Liver (tissue), 9 donors: ENCODE data around the gene STK38L. TPM values are rescaled to one million over a fixed set of nuclear protein-coding genes. Genes with fewer than 3 reads are reported as not detected.

Source experiments
- DNase-seq: peaks from one replicate; pipeline ENCODE4 v3.0.0-alpha.2; 2017; ENCODE audit warnings: low spot score
- H3K27ac ChIP-seq, 2 donors: one replicate each; pipeline ENCODE4 v1.7.0; 2013; ENCODE audit warnings: inconsistent platforms in 2 of 2, low read length in 2 of 2, control low read depth in 1 of 2, low read depth in 1 of 2, mild to moderate bottlenecking in 1 of 2
- H3K27me3 ChIP-seq, 4 donors: one replicate each; pipeline versions ENCODE4 v1.6.1 to v1.7.0; 2013; ENCODE audit warnings: low read length in 3 of 4, inconsistent platforms in 1 of 4, mild to moderate bottlenecking in 1 of 4, moderate library complexity in 1 of 4; ENCODE audit not compliant: control insufficient read depth in 4 of 4, insufficient read depth in 4 of 4
- H3K36me3 ChIP-seq, 4 donors: one replicate each; pipeline versions ENCODE4 v1.6.1 to v1.7.0; 2013; ENCODE audit warnings: low read length in 3 of 4, mild to moderate bottlenecking in 3 of 4, low read depth in 1 of 4, moderate library complexity in 1 of 4; ENCODE audit not compliant: control insufficient read depth in 4 of 4, insufficient read depth in 3 of 4
- H3K4me1 ChIP-seq, 4 donors: one replicate each; pipeline versions ENCODE4 v1.6.1 to v1.7.0; 2013; ENCODE audit warnings: low read length in 3 of 4, mild to moderate bottlenecking in 3 of 4, moderate library complexity in 1 of 4; ENCODE audit not compliant: control insufficient read depth in 4 of 4, insufficient read depth in 4 of 4
- H3K4me3 ChIP-seq, 3 donors: one replicate each; pipeline versions ENCODE4 v1.6.1 to v1.7.0; 2013; ENCODE audit warnings: low read length in 3 of 3, control low read depth in 1 of 3, low read depth in 1 of 3, mild to moderate bottlenecking in 1 of 3
- H3K9ac ChIP-seq, 2 donors: one replicate each; pipeline ENCODE4 v1.7.0; 2013; ENCODE audit warnings: low read length in 2 of 2, mild to moderate bottlenecking in 2 of 2, moderate library complexity in 2 of 2, control low read depth in 1 of 2, low read depth in 1 of 2
- H3K9me3 ChIP-seq, 4 donors: one replicate each; pipeline versions ENCODE4 v1.6.1 to v1.7.0; 2013; ENCODE audit warnings: low read length in 3 of 4; ENCODE audit not compliant: control insufficient read depth in 4 of 4
- ATF3 ChIP-seq: IDR thresholded peaks from 2 replicates; pipeline ENCODE4 v1.6.1; 2016; ENCODE audit warnings: antibody characterized with exemption
- EGR1 ChIP-seq, 2 donors: IDR thresholded peaks; 2 replicates each; pipeline ENCODE4 v1.6.1; 2016 to 2018; ENCODE audit warnings: antibody characterized with exemption in 2 of 2, low read depth in 2 of 2
- FOXA2 ChIP-seq: IDR thresholded peaks from 2 replicates; pipeline ENCODE4 v1.6.1; 2016; ENCODE audit warnings: antibody characterized with exemption
- GABPA ChIP-seq, 2 donors: IDR thresholded peaks in 1 of 2; conservative IDR thresholded peaks in 1 of 2; 2 replicates each; pipeline ENCODE4 v1.6.1; 2016; ENCODE audit warnings: antibody characterized with exemption in 2 of 2, mild to moderate bottlenecking in 1 of 2, moderate library complexity in 1 of 2
- HNF4G ChIP-seq: IDR thresholded peaks from 2 replicates; pipeline ENCODE4 v1.6.1; 2016; ENCODE audit warnings: antibody characterized with exemption
- JUND ChIP-seq, 2 donors: IDR thresholded peaks; 2 replicates each; pipeline ENCODE4 v1.6.1; 2016; ENCODE audit warnings: antibody characterized with exemption in 2 of 2
- MAX ChIP-seq: IDR thresholded peaks from 2 replicates; pipeline ENCODE4 v1.6.1; 2016; ENCODE audit warnings: antibody characterized with exemption
- NR2F2 ChIP-seq: IDR thresholded peaks from 2 replicates; pipeline ENCODE4 v1.6.1; 2016; ENCODE audit warnings: antibody characterized with exemption
- RXRA ChIP-seq, 2 donors: IDR thresholded peaks; 2 replicates each; pipeline ENCODE4 v1.6.1; 2017 to 2018; ENCODE audit warnings: antibody characterized with exemption in 2 of 2, mild to moderate bottlenecking in 1 of 2
- SP1 ChIP-seq: IDR thresholded peaks from 2 replicates; pipeline ENCODE4 v1.6.1; 2018; ENCODE audit warnings: antibody characterized with exemption, mild to moderate bottlenecking
- TAF1 ChIP-seq: conservative IDR thresholded peaks from 2 replicates; pipeline ENCODE4 v1.6.1; 2016; ENCODE audit warnings: antibody characterized with exemption, mild to moderate bottlenecking
- WGBS: extraction: QIAGEN DNeasy Blood & Tissue Kit; methylation state at CpG from one replicate; pipeline ENCODE4 v1.1.7; 2013; 5-methylcytosine and 5-hydroxymethylcytosine counted together
- polyA plus RNA-seq, 2 donors: library from polyadenylated mRNA; stranded (reverse) in 1 of 2; unstranded in 1 of 2; fragments of 200-250 nt in 1 of 2; fragments of >200 nt in 1 of 2; fragmentation: Nextera tagmentation in 1 of 2; extraction: Ambion mirVana in 1 of 2; gene quantifications; one replicate each; pipeline versions ENCODE4 v1.2.1 to v1.2.3, GENCODE V29; 2013 to 2015
- total RNA-seq, 2 donors: library from RNA; depleted of rRNA; stranded (reverse); fragments of >200 nt; gene quantifications; one replicate each; pipeline ENCODE4 v1.2.3, GENCODE V29; 2014
- TF ChIP-seq, protein P1 (sequence below): IDR thresholded peaks from 2 replicates; pipeline ENCODE4 v1.6.1; 2016; ENCODE audit warnings: antibody characterized with exemption, mild to moderate bottlenecking
- TF ChIP-seq, protein P2 (sequence below): fragments of 150-350 bp; IDR thresholded peaks from 2 replicates; pipeline ENCODE4 v1.5.1; 2017; ENCODE audit warnings: improper control_type of control experiment, low read depth, low read length; ENCODE audit not compliant: missing input control
- donor health status: healthy.
- donor health status: healthy.
- donor health status: healthy.
- donor health status: healthy.
- donor health status: healthy.

STK38L gene
- total and polyA plus RNA-seq, 4 donors: 2.8 to 8.6 (median 6.6) TPM

GRCh38 chr12:27253347-27253746, 9.3 kb downstream of the STK38L start:
- peaks cover 1 to 9% (median 6%) of the 10 kb centered on the region in 4 donors for H3K4me1 ChIP-seq
- no peaks in the 10 kb centered on the region for H3K36me3 ChIP-seq
- no peak for TF ChIP-seq EGR1 (IDR thresholded peaks at IDR 0.05; ENCODE audit: low read depth in 2 of 2)
- TF ChIP-seq ATF3: no peak
- DNase-seq: no peak
- H3K27ac ChIP-seq: no peak overlapping the region
- no peaks in the 10 kb centered on the region for H3K9me3 ChIP-seq
- 90% methylated on average over 2 of the region's 2 CpGs for WGBS
- no peak overlapping the region for H3K4me3 ChIP-seq
- H3K9ac ChIP-seq: no peak overlapping the region
- no peaks in the 10 kb centered on the region for H3K27me3 ChIP-seq

DNA sequence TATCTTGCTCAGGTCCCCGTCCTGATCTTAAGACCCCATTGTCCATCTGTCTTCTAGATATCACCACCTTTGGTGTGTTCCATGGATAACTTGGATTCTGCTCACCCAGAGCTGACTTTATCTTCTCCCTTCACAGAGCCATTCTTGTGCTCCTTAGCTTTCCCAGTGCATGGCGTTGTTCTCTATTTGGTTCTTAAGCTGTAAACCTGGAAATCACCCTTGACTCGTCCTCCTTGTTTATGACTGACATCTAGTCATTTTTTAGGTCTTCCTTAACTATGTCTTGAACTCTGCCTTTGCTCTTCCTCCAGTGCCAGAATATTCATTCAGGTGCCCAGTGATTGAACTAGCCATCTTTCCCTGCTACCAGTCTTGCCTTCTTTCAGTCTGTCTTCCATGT, 11.7 kb downstream of the STK38L start:
- 95% methylated on average over 3 of the region's 3 CpGs for WGBS
- no peak for DNase-seq
- Histone ChIP-seq H3K27me3 (no peaks in the 10 kb centered on the region), H3K4me1 (peaks cover 1 to 15% (median 9%) of the 10 kb centered on the region in 4 donors), H3K36me3 (no peaks in the 10 kb centered on the region), H3K9ac (no peak overlapping the region), H3K27ac (no peak overlapping the region), H3K9me3 (no peaks in the 10 kb centered on the region), H3K4me3 (no peak overlapping the region)
- TF ChIP-seq HNF4G (no peak), MAX (no peak)

DNA sequence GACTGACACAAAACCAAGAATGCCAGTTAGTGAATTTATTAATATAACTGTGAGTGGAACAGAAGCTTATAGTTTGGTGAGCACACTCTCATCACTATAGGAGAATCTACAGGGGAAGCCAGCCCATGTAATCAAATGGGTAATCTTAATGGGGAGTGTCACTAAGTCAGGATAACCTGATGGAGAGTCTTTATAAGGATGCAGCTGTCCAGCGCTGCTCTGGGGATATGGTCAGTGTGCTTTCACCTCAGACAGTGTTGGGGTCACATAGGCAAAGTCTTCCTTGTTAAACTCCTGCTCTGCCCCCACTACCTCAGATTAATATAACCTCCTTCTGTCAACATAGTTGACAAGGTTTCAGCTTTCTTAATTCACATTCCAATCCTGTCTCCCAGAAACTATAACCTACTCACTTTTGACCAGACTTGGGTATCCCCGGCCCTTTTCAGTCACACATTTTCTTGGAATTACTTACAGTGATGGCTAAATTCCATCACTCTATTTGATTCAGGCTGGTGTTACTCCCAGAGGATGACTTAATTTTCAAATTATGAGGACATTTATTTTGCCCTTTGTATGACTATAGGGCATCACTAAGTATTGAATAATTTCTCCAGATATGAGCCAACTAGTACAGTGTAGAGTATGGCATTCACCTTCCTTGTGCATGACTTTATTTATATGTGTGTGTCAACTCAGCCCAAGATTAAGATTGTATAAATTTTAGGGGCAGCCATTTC, 13.2 kb downstream of the STK38L start:
- Histone ChIP-seq H3K4me1 (peaks cover 1 to 18% (median 9%) of the 10 kb centered on the region in 4 donors), H3K4me3 (no peak overlapping the region), H3K9me3 (no peaks in the 10 kb centered on the region), H3K9ac (no peak overlapping the region), H3K27me3 (no peaks in the 10 kb centered on the region), H3K27ac (no peak overlapping the region), H3K36me3 (no peaks in the 10 kb centered on the region)
- no peak for DNase-seq
- WGBS: 96% methylated on average over 2 of the region's 2 CpGs
- TF ChIP-seq TAF1 (no peak), JUND (IDR thresholded peaks at IDR 0.05) (no peak), HNF4G (no peak), GABPA (IDR thresholded peaks at IDR 0.05 in 1 of 2, conservative IDR thresholded peaks at IDR 0.05 in 1 of 2) (no peak), RXRA (IDR thresholded peaks at IDR 0.05) (no peak), FOXA2 (no peak), SP1 (no peak), NR2F2 (no peak)
- TF ChIP-seq, protein P1, sequence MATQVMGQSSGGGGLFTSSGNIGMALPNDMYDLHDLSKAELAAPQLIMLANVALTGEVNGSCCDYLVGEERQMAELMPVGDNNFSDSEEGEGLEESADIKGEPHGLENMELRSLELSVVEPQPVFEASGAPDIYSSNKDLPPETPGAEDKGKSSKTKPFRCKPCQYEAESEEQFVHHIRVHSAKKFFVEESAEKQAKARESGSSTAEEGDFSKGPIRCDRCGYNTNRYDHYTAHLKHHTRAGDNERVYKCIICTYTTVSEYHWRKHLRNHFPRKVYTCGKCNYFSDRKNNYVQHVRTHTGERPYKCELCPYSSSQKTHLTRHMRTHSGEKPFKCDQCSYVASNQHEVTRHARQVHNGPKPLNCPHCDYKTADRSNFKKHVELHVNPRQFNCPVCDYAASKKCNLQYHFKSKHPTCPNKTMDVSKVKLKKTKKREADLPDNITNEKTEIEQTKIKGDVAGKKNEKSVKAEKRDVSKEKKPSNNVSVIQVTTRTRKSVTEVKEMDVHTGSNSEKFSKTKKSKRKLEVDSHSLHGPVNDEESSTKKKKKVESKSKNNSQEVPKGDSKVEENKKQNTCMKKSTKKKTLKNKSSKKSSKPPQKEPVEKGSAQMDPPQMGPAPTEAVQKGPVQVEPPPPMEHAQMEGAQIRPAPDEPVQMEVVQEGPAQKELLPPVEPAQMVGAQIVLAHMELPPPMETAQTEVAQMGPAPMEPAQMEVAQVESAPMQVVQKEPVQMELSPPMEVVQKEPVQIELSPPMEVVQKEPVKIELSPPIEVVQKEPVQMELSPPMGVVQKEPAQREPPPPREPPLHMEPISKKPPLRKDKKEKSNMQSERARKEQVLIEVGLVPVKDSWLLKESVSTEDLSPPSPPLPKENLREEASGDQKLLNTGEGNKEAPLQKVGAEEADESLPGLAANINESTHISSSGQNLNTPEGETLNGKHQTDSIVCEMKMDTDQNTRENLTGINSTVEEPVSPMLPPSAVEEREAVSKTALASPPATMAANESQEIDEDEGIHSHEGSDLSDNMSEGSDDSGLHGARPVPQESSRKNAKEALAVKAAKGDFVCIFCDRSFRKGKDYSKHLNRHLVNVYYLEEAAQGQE: no peak
- TF ChIP-seq, protein P2, sequence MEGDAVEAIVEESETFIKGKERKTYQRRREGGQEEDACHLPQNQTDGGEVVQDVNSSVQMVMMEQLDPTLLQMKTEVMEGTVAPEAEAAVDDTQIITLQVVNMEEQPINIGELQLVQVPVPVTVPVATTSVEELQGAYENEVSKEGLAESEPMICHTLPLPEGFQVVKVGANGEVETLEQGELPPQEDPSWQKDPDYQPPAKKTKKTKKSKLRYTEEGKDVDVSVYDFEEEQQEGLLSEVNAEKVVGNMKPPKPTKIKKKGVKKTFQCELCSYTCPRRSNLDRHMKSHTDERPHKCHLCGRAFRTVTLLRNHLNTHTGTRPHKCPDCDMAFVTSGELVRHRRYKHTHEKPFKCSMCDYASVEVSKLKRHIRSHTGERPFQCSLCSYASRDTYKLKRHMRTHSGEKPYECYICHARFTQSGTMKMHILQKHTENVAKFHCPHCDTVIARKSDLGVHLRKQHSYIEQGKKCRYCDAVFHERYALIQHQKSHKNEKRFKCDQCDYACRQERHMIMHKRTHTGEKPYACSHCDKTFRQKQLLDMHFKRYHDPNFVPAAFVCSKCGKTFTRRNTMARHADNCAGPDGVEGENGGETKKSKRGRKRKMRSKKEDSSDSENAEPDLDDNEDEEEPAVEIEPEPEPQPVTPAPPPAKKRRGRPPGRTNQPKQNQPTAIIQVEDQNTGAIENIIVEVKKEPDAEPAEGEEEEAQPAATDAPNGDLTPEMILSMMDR: no peak
